ENCODE data around the gene CACNA2D2.

- TF ChIP-seq CTCF (IDR thresholded peaks at IDR 0.05) (no peak), POLR2AphosphoS5 (IDR thresholded peaks at IDR 0.05; ENCODE audit: low read depth, low read length) (no peak), TCF7L2 (IDR thresholded peaks at IDR 0.05; ENCODE audit: low read depth, low read length) (no peak), REST (IDR thresholded peaks at IDR 0.05; ENCODE audit: insufficient read depth in 1 of 2, low read depth in 2 of 2, low read length in 1 of 2) (no peak)
Observed at GRCh38 chr3:50393061-50393460, 110.4 kb downstream of the CACNA2D2 start.
